Fibroblast of villous mesenchyme (primary cell): Measurements from ENCODE around the gene EPHA3. TPM values are rescaled to one million over a fixed set of nuclear protein-coding genes. Genes with fewer than 3 reads are reported as not detected.

Experiments
- DNase-seq: peaks from one replicate; pipeline ENCODE4 v3.0.0-alpha.2; 2010; ENCODE audit warnings: low read depth
- H3K4me3 ChIP-seq: 2 replicates; pipeline ENCODE4 v1.5.1; 2011; ENCODE audit warnings: low read depth, mild to moderate bottlenecking, low read length
- CTCF ChIP-seq: IDR thresholded peaks from 2 replicates; pipeline ENCODE4 v1.5.1; 2012; ENCODE audit warnings: low read depth, mild to moderate bottlenecking, low read length; ENCODE audit not compliant: insufficient read depth
- total RNA-seq: library from RNA; depleted of rRNA; stranded (reverse); fragments of >200 nt; gene quantifications from 2 replicates; pipeline ENCODE4 v1.2.3, GENCODE V29; 2012

The EPHA3 gene
- total RNA-seq, 1 donor: under 0.01 TPM

GRCh38 chr3:89303701-89304100, 196.3 kb downstream of the EPHA3 start:
- no peak for DNase-seq
- no peak overlapping the region for H3K4me3 ChIP-seq
- TF ChIP-seq CTCF: no peak

GRCh38 chr3:89306540-89306939, 199.1 kb downstream of the EPHA3 start:
- H3K4me3 ChIP-seq: no peak overlapping the region
- DNase-seq: no peak

DNA sequence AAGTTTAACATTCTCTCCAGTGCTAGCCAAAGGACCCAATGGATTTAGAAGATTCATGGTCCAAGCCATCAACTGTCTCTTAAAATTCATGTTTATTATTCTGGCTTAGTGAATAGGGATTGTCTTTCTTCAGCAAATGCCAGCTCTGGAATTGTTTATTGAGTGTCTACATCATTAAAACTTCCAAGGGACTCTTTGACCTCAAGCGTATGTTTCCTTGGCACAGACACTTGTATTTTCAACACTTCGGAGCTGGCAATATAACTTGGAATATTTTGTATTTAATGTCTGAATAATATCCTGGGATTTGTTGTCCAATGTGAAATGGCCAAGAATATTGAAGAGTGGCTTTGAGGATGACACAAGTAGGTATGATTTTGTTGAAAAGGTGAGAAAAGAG, 204.2 kb downstream of the EPHA3 start:
- no peak for DNase-seq
- TF ChIP-seq CTCF: no peak
- no peak overlapping the region for H3K4me3 ChIP-seq

More at GRCh38 chr3:89306540-89306939, 199.1 kb downstream of the EPHA3 start:
- TF ChIP-seq CTCF: no peak

- DNase-seq: no peak
- no peak overlapping the region for H3K4me3 ChIP-seq
- no peak for TF ChIP-seq CTCF
These were observed 204.7 kb downstream of the EPHA3 start for GRCh38 chr3:89312141-89312540.

DNA sequence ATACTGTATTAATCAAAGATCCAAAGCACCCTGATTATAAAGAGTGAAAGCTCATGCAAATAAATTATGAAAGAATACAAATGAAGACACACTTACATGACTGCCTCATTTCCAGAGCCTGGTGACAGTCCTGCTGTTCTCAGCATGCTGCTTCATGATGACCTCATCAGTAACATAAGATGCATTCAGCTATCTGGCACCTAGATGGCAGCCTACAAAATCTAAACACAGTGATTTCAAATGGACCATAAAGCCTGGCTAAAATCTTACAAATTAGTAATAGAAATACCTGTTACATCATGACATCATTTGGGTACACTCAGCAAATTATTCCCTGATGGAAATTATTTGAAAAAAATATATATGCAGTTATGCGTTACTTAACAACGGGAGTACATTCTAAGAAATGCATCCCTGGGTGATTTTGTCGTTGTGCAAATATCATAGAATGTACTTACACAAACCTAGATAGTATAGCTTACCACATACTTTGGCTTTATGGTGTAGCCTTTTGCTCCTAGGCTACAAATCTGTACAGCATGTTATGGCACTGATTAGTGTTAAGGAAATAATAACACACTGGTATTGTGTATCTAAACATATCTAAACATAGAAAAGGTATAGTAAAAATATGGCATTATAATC, 207.2 kb downstream of the EPHA3 start:
- peak; percentile 13 for TF ChIP-seq CTCF
- DNase-seq: no peak

DNA sequence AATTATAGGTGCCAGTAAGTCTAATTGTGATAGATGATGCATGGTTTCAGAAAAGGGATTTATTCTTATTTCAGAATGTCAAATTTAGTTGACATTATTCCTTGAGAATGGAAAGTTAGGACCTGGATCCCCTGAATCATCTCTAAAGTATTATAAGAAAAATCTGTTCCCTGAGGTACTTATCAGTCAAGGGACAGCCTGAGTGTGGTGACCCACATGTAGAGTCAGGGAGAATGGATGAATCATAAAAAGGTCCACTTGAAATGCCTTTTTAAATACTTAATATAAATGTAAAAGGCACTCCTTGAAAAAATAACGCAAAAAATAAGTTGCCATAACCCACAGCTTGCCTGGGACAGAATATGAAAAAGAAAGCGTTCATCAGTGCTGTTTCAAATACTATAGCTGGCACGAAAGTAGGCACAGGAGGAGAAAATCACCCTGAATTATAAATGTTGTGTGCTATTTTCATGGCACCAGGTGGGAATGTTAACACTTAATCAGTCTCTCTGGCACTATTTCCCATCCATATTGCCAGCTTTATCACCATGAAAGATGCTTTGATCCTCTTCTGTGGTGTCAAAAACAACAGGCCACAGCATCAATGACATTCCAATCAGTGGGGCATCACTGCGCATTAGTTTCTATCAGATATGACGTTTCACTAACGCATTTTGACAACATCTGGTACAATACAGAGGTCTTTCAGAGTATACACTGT, 208.5 kb downstream of the EPHA3 start:
- TF ChIP-seq CTCF: no peak
- no peak overlapping the region for H3K4me3 ChIP-seq
- DNase-seq: no peak

More for the DNA sequence above, 207.2 kb downstream of the EPHA3 start:
- no peak overlapping the region for H3K4me3 ChIP-seq
